Epithelial cell of proximal tubule (primary cell): ENCODE data around the gene TMC6. TPM values are rescaled to one million over a fixed set of nuclear protein-coding genes. Genes with fewer than 3 reads are reported as not detected.
"Not testable (repeated sequence)": the region's sequence is repeated elsewhere in the genome, so short reads cannot be mapped to it uniquely, and the experiment has no call there.

Experiments used
- DNase-seq: peaks from one replicate; pipeline ENCODE4 v3.0.0-alpha.2; 2011; ENCODE audit warnings: low read depth
- H3K4me3 ChIP-seq: 2 replicates; pipeline ENCODE4 v1.5.1; 2011; ENCODE audit warnings: low read depth, mild to moderate bottlenecking, low read length
- CTCF ChIP-seq: conservative IDR thresholded peaks from 2 replicates; pipeline ENCODE4 v1.5.1; 2012; ENCODE audit warnings: low read depth, mild to moderate bottlenecking, low read length
- total RNA-seq: library from RNA; depleted of rRNA; stranded (reverse); fragments of >200 nt; gene quantifications from 2 replicates; pipeline ENCODE4 v1.2.3, GENCODE V29; 2015

The TMC6 gene
- total RNA-seq, 1 donor from 2014 or later = 52.1 TPM

GRCh38 chr17:78086740-78087139 is 41.8 kb downstream of the TMC6 start:
- TF ChIP-seq CTCF = no peak
- H3K4me3 ChIP-seq = no peak overlapping the region
- no peak for DNase-seq

GRCh38 chr17:78082988-78083387 is 45.6 kb downstream of the TMC6 start:
- DNase-seq = no peak
- no peak overlapping the region for H3K4me3 ChIP-seq
- TF ChIP-seq CTCF = no peak

GRCh38 chr17:78082355-78082872 is 46.1 kb downstream of the TMC6 start:
- not testable (repeated sequence) for H3K4me3 ChIP-seq, DNase-seq

GRCh38 chr17:78081551-78081950 is 47.0 kb downstream of the TMC6 start:
- no peak overlapping the region for H3K4me3 ChIP-seq
- TF ChIP-seq CTCF = no peak
- DNase-seq = no peak

GRCh38 chr17:78079253-78079652 is 49.3 kb downstream of the TMC6 start:
- DNase-seq = no peak
- no peak overlapping the region for H3K4me3 ChIP-seq
- TF ChIP-seq CTCF = no peak

- no peak for DNase-seq
- TF ChIP-seq CTCF = no peak
- H3K4me3 ChIP-seq = no peak overlapping the region
These were observed 53.0 kb downstream of the TMC6 start for GRCh38 chr17:78075545-78075944.

- DNase-seq = no peak
- TF ChIP-seq CTCF = no peak
- no peak overlapping the region for H3K4me3 ChIP-seq
These were observed 53.5 kb downstream of the TMC6 start for GRCh38 chr17:78075011-78075410.
